Fibroblast of lung (primary cell): ENCODE data around the gene OR5V1. TPM values are rescaled to one million over a fixed set of nuclear protein-coding genes. Genes with fewer than 3 reads are reported as not detected.

Experiments used
- DNase-seq, 2 donors: peaks; one replicate each; pipeline versions ENCODE4 v3.0.0 to v3.0.0-alpha.2; 2010; ENCODE audit warnings: low read depth in 2 of 2
- H2AFZ ChIP-seq: 2 replicates; pipeline ENCODE4 v1.5.1; 2012; ENCODE audit warnings: low read length, control low read depth, inconsistent platforms
- H3K27ac ChIP-seq: 2 replicates; pipeline ENCODE4 v1.5.1; 2011; ENCODE audit warnings: low read length, control low read depth; ENCODE audit not compliant: insufficient read depth
- H3K27me3 ChIP-seq: 2 replicates; pipeline ENCODE4 v1.5.1; 2011; ENCODE audit warnings: mild to moderate bottlenecking, low read length; ENCODE audit not compliant: control insufficient read depth, insufficient read depth
- H3K36me3 ChIP-seq: 2 replicates; pipeline ENCODE4 v1.5.1; 2011; ENCODE audit warnings: low read length; ENCODE audit not compliant: control insufficient read depth, insufficient read depth
- H3K4me1 ChIP-seq: 2 replicates; pipeline ENCODE4 v1.5.1; 2011; ENCODE audit warnings: low read length; ENCODE audit not compliant: control insufficient read depth, insufficient read depth; ENCODE audit errors: extremely low read depth
- H3K4me2 ChIP-seq: 2 replicates; pipeline ENCODE4 v1.5.1; 2011; ENCODE audit warnings: low read length, control low read depth; ENCODE audit not compliant: insufficient read depth; ENCODE audit errors: extremely low read depth
- H3K4me3 ChIP-seq, 4 experiments: fragments of 200-600 bp in 1 of 4; sonication (generic) in 1 of 4; replicated peaks in 1 of 4; 2 replicates each; pipeline ENCODE4 v1.5.1; 2011 to 2016; ENCODE audit warnings: low read length in 4 of 4, low read depth in 3 of 4, mild to moderate bottlenecking in 3 of 4, control low read depth in 2 of 4, inconsistent platforms in 1 of 4, mixed read lengths in 1 of 4; ENCODE audit not compliant: insufficient read depth in 1 of 4; ENCODE audit errors: control extremely low read depth in 1 of 4
- H3K79me2 ChIP-seq: 2 replicates; pipeline ENCODE4 v1.5.1; 2012; ENCODE audit warnings: mild to moderate bottlenecking, low read length, inconsistent platforms; ENCODE audit not compliant: control insufficient read depth, insufficient read depth
- H3K9ac ChIP-seq: 2 replicates; pipeline ENCODE4 v1.5.1; 2011; ENCODE audit warnings: mild to moderate bottlenecking, low read length, control low read depth; ENCODE audit not compliant: insufficient read depth
- H3K9me3 ChIP-seq: 2 replicates; pipeline ENCODE4 v1.5.1; 2012; ENCODE audit warnings: low read depth, low read length; ENCODE audit not compliant: control insufficient read depth, insufficient read depth
- H4K20me1 ChIP-seq: 2 replicates; pipeline ENCODE4 v1.5.1; 2011; ENCODE audit warnings: low read length; ENCODE audit not compliant: control insufficient read depth, insufficient read depth; ENCODE audit errors: extremely low read depth
- EZH2 ChIP-seq: IDR thresholded peaks from 2 replicates; pipeline ENCODE4 v1.5.1; 2012; ENCODE audit warnings: low read length, control low read depth, mild to moderate bottlenecking; ENCODE audit errors: missing control alignments
- polyA plus RNA-seq, 2 donors: library from polyadenylated mRNA; depleted of rRNA in 1 of 2; stranded (reverse) in 1 of 2; unstranded in 1 of 2; fragments of >200 nt; gene quantifications; 2 replicates each; pipeline ENCODE4 v1.2.1, GENCODE V29; 2011 to 2012; ENCODE audit warnings: missing spikeins in 1 of 2
- total RNA-seq: library from RNA; depleted of rRNA; stranded (reverse); fragments of >200 nt; gene quantifications from 2 replicates; pipeline ENCODE4 v1.2.1, GENCODE V29; 2014
- TF ChIP-seq, protein P1 (sequence below), 2 donors: IDR thresholded peaks in 1 of 2; conservative IDR thresholded peaks in 1 of 2; 1 replicate in 1 of 2; 2 replicates in 1 of 2; pipeline ENCODE4 v1.5.1; 2011 to 2012; ENCODE audit warnings: low read length in 2 of 2, control low read depth in 1 of 2, inconsistent platforms in 1 of 2, low read depth in 1 of 2, mild to moderate bottlenecking in 1 of 2

OR5V1 gene
- total and polyA plus RNA-seq, 2 donors (not counting 1 experiment from before 2014, with no cell fraction given), result not detected

DNA sequence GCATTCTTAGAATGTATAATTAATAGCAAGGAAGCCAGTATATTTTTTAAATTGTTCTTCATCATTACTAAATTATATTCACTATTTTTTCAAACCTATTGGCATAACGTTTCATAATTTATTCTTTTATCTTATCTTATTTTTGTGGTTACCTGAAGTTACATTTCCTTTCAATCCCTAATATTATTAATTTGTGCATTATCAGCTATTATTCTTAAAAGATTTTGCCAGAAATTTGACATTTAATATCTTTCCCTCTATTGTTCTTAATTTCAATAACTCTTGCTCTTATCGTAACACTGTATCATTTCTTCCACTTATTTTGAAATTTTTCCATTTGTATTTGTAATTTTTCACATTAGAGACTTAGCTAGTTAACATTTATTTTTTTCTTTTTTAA is 48.7 kb downstream of the OR5V1 start:
- no peaks in the 10 kb centered on the region for H3K9me3 ChIP-seq
- no peaks in the 10 kb centered on the region for H3K27me3 ChIP-seq
- no peak for DNase-seq
- no peak overlapping the region for H3K9ac ChIP-seq
- H3K79me2 ChIP-seq, result no peaks in the 10 kb centered on the region
- H3K36me3 ChIP-seq, result no peaks in the 10 kb centered on the region
- no peak for TF ChIP-seq EZH2
- TF ChIP-seq, protein P1, sequence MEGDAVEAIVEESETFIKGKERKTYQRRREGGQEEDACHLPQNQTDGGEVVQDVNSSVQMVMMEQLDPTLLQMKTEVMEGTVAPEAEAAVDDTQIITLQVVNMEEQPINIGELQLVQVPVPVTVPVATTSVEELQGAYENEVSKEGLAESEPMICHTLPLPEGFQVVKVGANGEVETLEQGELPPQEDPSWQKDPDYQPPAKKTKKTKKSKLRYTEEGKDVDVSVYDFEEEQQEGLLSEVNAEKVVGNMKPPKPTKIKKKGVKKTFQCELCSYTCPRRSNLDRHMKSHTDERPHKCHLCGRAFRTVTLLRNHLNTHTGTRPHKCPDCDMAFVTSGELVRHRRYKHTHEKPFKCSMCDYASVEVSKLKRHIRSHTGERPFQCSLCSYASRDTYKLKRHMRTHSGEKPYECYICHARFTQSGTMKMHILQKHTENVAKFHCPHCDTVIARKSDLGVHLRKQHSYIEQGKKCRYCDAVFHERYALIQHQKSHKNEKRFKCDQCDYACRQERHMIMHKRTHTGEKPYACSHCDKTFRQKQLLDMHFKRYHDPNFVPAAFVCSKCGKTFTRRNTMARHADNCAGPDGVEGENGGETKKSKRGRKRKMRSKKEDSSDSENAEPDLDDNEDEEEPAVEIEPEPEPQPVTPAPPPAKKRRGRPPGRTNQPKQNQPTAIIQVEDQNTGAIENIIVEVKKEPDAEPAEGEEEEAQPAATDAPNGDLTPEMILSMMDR (conservative IDR thresholded peaks at IDR 0.05 in 1 of 2, IDR thresholded peaks at IDR 0.05 in 1 of 2; ENCODE audit: low read depth in 1 of 2, low read length in 2 of 2), result no peak
- no peaks in the 10 kb centered on the region for H4K20me1 ChIP-seq
- no peak overlapping the region for H2AFZ ChIP-seq
- no peak overlapping the region for H3K4me2 ChIP-seq
- no peak overlapping the region for H3K4me3 ChIP-seq
- no peaks in the 10 kb centered on the region for H3K4me1 ChIP-seq
- H3K27ac ChIP-seq, result no peak overlapping the region

Other genes starting within 250 kb of the OR5V1 start
- gene OR2J2, start 198.0 kb downstream of the OR5V1 start, total RNA-seq, result not detected in 2 replicates
- gene OR2J2, start 198.0 kb downstream of the OR5V1 start, polyA plus RNA-seq, result not detected in 2 replicates
- gene OR14J1, start 67.2 kb downstream of the OR5V1 start, total RNA-seq, result not detected in 2 replicates
- not detected in 2 replicates for gene OR14J1, start 67.2 kb downstream of the OR5V1 start, polyA plus RNA-seq
- not detected in 2 replicates for gene OR12D3, start 6.4 kb upstream of the OR5V1 start, total RNA-seq
- not detected in 2 replicates for gene OR12D3, start 6.4 kb upstream of the OR5V1 start, polyA plus RNA-seq
- gene OR12D2, start 26.8 kb upstream of the OR5V1 start, total RNA-seq, result not detected in 2 replicates
- gene OR12D2, start 26.8 kb upstream of the OR5V1 start, polyA plus RNA-seq, result not detected in 2 replicates
- not detected in 2 replicates for gene OR12D1, start 46.1 kb upstream of the OR5V1 start, total RNA-seq
- not detected in 2 replicates for gene OR12D1, start 46.1 kb upstream of the OR5V1 start, polyA plus RNA-seq
- gene OR10C1, start 70.4 kb upstream of the OR5V1 start, total RNA-seq, result not detected in 2 replicates
- gene OR10C1, start 70.4 kb upstream of the OR5V1 start, polyA plus RNA-seq, result not detected in 2 replicates
- not detected in 2 replicates for gene OR11A1, start 88.2 kb upstream of the OR5V1 start, total RNA-seq
- not detected in 2 replicates for gene OR11A1, start 88.2 kb upstream of the OR5V1 start, polyA plus RNA-seq
- not detected in 2 replicates for gene OR2H1, start 88.3 kb upstream of the OR5V1 start, total RNA-seq
- not detected in 2 replicates for gene OR2H1, start 88.3 kb upstream of the OR5V1 start, polyA plus RNA-seq
- not detected in 2 replicates for gene MAS1L, start 119.1 kb upstream of the OR5V1 start, total RNA-seq
- gene MAS1L, start 119.1 kb upstream of the OR5V1 start, polyA plus RNA-seq, result not detected in 2 replicates
- not detected in 2 replicates for gene UBD, start 190.9 kb upstream of the OR5V1 start, total RNA-seq
- 0.06 TPM in 1 of 2 replicates, not detected in the other for gene UBD, start 190.9 kb upstream of the OR5V1 start, polyA plus RNA-seq
- not detected in 2 replicates for gene OR2H2, start 216.3 kb upstream of the OR5V1 start, total RNA-seq
- gene OR2H2, start 216.3 kb upstream of the OR5V1 start, polyA plus RNA-seq, result not detected in 2 replicates